ENCODE data around the gene FBRSL1. TPM values are rescaled to one million over a fixed set of nuclear protein-coding genes. Genes with fewer than 3 reads are reported as not detected.

The FBRSL1 gene
- total RNA-seq, 3 donors from 2014 or later (not counting 1 experiment from before 2014, with no cell fraction given): 67.5 to 78.0 (median 76.2) TPM

DNA sequence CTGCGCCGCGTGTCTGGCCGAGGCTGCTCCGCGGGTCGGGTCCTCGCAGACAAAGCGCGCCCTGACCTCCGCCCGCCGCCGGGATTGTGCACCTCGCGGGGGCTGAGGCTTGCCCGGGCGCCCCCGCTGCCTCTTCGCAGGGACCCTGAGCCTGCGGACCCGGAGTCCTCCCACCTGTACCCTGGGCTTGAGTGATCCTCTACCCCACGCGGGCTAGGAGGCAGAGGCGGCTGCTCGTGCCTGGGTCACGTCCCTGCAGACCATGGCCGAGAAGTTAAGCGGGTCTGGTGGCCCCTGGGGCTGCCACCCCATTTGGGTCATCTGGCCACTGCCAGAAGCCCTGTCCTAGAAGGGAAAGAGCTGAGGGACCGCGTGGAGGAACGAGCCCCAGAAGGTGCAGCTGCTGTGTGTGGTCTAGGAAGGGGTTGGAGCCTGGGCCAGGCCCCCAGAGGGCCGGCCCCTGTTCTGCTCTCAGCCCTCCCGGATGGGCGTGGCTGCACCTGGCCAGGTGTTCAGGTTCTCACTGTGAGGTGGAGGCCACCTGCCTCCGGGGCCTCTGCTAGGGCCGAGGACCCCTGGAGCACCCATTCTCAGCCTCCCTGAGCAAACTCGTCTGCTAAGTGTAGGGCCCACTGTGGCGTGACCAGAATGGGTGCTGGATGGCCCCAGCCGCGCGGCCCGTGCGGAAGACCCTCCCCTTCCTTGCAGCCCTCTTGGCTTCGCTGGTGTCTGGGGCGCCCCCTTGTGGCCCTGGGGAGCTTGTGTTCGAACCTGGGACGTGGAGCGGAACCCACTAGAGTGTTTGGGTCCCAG lies 70.9 kb downstream of the FBRSL1 start:
- Mint-ChIP-seq H3K27ac (no peak overlapping the region), H3K36me3 (no peaks in the 10 kb centered on the region), H3K9me3 (no peaks in the 10 kb centered on the region), H3K4me1 (peaks cover 14 to 29% of the 10 kb centered on the region in 2 donors), H3K27me3 (ENCODE audit: low read depth in 2 of 2) (peaks cover 0 to 7% of the 10 kb centered on the region in 2 donors), H3K4me3 (peak overlapping the region; percentile 67)
- DNase-seq (peak; percentile 55 to 81), ATAC-seq (peak; percentile 50 to 61 (median 51))
- H3K4me1 ChIP-seq (ENCODE audit: control insufficient read depth, insufficient read depth, low read length): peaks cover 36% of the 10 kb centered on the region
- intact Hi-C loops (cut with micrococcal nuclease): no loop called here
- H3K27me3 ChIP-seq (ENCODE audit: control insufficient read depth, insufficient read depth, low read length): peaks cover 7% of the 10 kb centered on the region
- TF ChIP-seq, protein P1, sequence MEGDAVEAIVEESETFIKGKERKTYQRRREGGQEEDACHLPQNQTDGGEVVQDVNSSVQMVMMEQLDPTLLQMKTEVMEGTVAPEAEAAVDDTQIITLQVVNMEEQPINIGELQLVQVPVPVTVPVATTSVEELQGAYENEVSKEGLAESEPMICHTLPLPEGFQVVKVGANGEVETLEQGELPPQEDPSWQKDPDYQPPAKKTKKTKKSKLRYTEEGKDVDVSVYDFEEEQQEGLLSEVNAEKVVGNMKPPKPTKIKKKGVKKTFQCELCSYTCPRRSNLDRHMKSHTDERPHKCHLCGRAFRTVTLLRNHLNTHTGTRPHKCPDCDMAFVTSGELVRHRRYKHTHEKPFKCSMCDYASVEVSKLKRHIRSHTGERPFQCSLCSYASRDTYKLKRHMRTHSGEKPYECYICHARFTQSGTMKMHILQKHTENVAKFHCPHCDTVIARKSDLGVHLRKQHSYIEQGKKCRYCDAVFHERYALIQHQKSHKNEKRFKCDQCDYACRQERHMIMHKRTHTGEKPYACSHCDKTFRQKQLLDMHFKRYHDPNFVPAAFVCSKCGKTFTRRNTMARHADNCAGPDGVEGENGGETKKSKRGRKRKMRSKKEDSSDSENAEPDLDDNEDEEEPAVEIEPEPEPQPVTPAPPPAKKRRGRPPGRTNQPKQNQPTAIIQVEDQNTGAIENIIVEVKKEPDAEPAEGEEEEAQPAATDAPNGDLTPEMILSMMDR (IDR thresholded peaks at IDR 0.05): peak; percentile 63
- no peaks in the 10 kb centered on the region for H3K9me3 ChIP-seq (ENCODE audit: control insufficient read depth, insufficient read depth, low read length)
- peak overlapping the region; percentile 7 for H3K4me3 ChIP-seq (ENCODE audit: low read length)
- 2% methylated on average over 49 of the region's 49 CpGs for WGBS (ENCODE audit: insufficient coverage)
- no peaks in the 10 kb centered on the region for H3K36me3 ChIP-seq (ENCODE audit: control insufficient read depth, insufficient read depth, low read length)
- H3K27ac ChIP-seq (ENCODE audit: low read length): no peak overlapping the region

Other genes with a start within 250 kb of the FBRSL1 start
- not detected for gene GALNT9, start 160.6 kb upstream of the FBRSL1 start, total RNA-seq
- not detected for gene LRCOL1, start 120.4 kb downstream of the FBRSL1 start, total RNA-seq
- gene P2RX2, start 128.6 kb downstream of the FBRSL1 start, total RNA-seq: not detected
- gene POLE, start 197.2 kb downstream of the FBRSL1 start, total RNA-seq: 10 to 100 TPM; 58.7 to 66.0 (median 65.0) TPM
- gene PXMP2, start 197.4 kb downstream of the FBRSL1 start, total RNA-seq: 1 to 10 TPM; 3.6 to 6.2 (median 5.1) TPM
- gene PGAM5, start 220.7 kb downstream of the FBRSL1 start, total RNA-seq: 10 to 100 TPM; 19.7 to 30.2 (median 21.9) TPM

Measured in natural killer cell (primary cell).